Esophagus muscularis mucosa (tissue), 4 donors: ENCODE measurements around the gene ZC3H12C. TPM values are rescaled to one million over a fixed set of nuclear protein-coding genes. Genes with fewer than 3 reads are reported as not detected.

ENCODE experiments used
- DNase-seq: peaks from one replicate; pipeline ENCODE4 v3.0.0-alpha.2; 2017; ENCODE audit errors: extremely low spot score
- H3K27ac ChIP-seq, 4 donors: fragments of 200-600 bp; sonication (generic); replicated peaks in 1 of 4; 1 replicate in 3 of 4; 2 replicates in 1 of 4; pipeline ENCODE4 v1.5.1; 2016 to 2019; ENCODE audit warnings: mild to moderate bottlenecking in 1 of 4
- H3K27me3 ChIP-seq, 4 donors: fragments of 200-600 bp; sonication (generic); one replicate each; pipeline versions ENCODE4 v1.5.1 to v1.6.0; 2016 to 2019
- H3K36me3 ChIP-seq, 4 donors: fragments of 200-600 bp; sonication (generic); one replicate each; pipeline ENCODE4 v1.5.1; 2016 to 2019
- H3K4me1 ChIP-seq, 4 donors: fragments of 200-600 bp; sonication (generic); one replicate each; pipeline ENCODE4 v1.5.1; 2016 to 2019
- H3K4me3 ChIP-seq, 4 donors: fragments of 200-600 bp; sonication (generic); 1 replicate in 2 of 4; 2 replicates in 2 of 4; pipeline ENCODE4 v1.5.1; 2016 to 2019; ENCODE audit warnings: mild to moderate bottlenecking in 4 of 4, moderate library complexity in 1 of 4
- H3K9me3 ChIP-seq, 4 donors: fragments of 200-600 bp; sonication (generic); 1 replicate in 3 of 4; 2 replicates in 1 of 4; pipeline ENCODE4 v1.5.1; 2016 to 2019
- EP300 ChIP-seq: sonication (generic); formaldehyde crosslinking; IDR thresholded peaks from one replicate; pipeline ENCODE4 v1.6.1; 2017; ENCODE audit warnings: antibody characterized with exemption
- POLR2A ChIP-seq: fragments of 450-650 bp; IDR thresholded peaks from one replicate; pipeline ENCODE4 v1.6.1; 2017; ENCODE audit warnings: antibody characterized with exemption, moderate library complexity, mild to moderate bottlenecking, low read depth
- POLR2AphosphoS5 ChIP-seq, 2 donors: sonication (generic); formaldehyde crosslinking; IDR thresholded peaks; one replicate each; pipeline ENCODE4 v1.6.1; 2017; ENCODE audit warnings: antibody characterized with exemption in 2 of 2
- WGBS: methylation state at CpG from one replicate; pipeline ENCODE4 v1.1.5; 2018; 5-methylcytosine and 5-hydroxymethylcytosine counted together
- intact Hi-C: fragments of 100-400 bp; cut with DNase I; formaldehyde crosslinking; loops from one replicate; pipeline ENCODE4 v1.15.1; 2023
- total RNA-seq, 4 donors: library from RNA; depleted of rRNA; stranded (reverse); fragments of >200 nt; gene quantifications; one replicate each; pipeline versions ENCODE4 v1.1.0 to v1.2.1, GENCODE V29; 2016
- TF ChIP-seq, protein P1 (sequence below), 3 experiments: fragments of 200-600 bp in 2 of 3; fragments of 450-650 bp in 1 of 3; sonication (generic) in 2 of 3; IDR thresholded peaks; one replicate each; pipeline ENCODE4 v1.5.1; 2017 to 2019; ENCODE audit warnings: antibody characterized with exemption in 3 of 3, mild to moderate bottlenecking in 2 of 3, moderate library complexity in 1 of 3

Gene ZC3H12C
- total RNA-seq, 4 donors from 2014 or later, result 21.9 to 33.6 (median 24.4) TPM

DNA sequence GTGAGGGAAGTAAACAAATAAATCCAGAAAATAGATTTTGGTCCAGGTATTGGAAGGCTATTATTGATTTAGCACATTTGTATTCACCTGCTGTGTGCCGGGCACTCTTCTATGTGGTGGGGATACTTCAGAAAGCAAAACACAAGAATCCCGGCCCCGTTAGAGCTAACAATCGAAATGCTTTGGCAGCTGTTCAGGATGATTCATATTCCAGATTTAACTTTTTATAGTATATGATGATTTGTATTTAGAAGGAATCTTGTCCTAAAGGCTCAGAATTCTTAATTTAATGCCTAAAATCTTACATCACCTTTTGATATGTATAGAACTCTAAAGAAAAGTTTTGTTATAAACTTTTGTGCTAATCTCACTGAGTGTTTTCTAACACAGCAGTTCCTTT lies 28.0 kb downstream of the ZC3H12C start:
- intact Hi-C loops, result no loop called here

DNA sequence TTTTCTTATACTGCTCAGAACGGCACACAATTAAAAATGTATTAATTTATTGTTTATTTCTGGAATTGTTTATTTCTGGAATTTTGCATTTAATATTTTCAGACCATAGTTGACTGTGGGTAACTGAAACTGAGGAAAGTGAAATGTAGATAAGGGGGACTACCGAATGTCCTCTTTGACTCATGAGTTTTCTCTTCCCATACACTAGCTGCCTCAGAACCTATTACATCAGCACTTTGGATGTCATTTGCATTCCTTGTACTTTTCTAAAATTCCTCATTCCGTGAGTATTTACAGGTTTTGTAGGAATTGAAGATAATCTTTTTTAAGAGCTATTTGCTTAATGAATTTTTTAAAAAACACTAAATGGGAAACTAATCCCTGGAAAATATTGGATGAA lies 29.8 kb downstream of the ZC3H12C start:
- no peaks in the 10 kb centered on the region for H3K36me3 ChIP-seq
- WGBS, result 74% methylated on average over 3 of the region's 3 CpGs
- no peak for DNase-seq
- no peaks in the 10 kb centered on the region for H3K9me3 ChIP-seq
- H3K27ac ChIP-seq, result no peak overlapping the region
- peaks cover 6 to 45% (median 22%) of the 10 kb centered on the region in 4 donors for H3K4me1 ChIP-seq
- H3K4me3 ChIP-seq, result no peak overlapping the region
- TF ChIP-seq, protein P1, sequence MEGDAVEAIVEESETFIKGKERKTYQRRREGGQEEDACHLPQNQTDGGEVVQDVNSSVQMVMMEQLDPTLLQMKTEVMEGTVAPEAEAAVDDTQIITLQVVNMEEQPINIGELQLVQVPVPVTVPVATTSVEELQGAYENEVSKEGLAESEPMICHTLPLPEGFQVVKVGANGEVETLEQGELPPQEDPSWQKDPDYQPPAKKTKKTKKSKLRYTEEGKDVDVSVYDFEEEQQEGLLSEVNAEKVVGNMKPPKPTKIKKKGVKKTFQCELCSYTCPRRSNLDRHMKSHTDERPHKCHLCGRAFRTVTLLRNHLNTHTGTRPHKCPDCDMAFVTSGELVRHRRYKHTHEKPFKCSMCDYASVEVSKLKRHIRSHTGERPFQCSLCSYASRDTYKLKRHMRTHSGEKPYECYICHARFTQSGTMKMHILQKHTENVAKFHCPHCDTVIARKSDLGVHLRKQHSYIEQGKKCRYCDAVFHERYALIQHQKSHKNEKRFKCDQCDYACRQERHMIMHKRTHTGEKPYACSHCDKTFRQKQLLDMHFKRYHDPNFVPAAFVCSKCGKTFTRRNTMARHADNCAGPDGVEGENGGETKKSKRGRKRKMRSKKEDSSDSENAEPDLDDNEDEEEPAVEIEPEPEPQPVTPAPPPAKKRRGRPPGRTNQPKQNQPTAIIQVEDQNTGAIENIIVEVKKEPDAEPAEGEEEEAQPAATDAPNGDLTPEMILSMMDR (IDR thresholded peaks at IDR 0.05), result no peak
- no peak for TF ChIP-seq EP300
- no peak for TF ChIP-seq POLR2A
- no peak for TF ChIP-seq POLR2AphosphoS5 (IDR thresholded peaks at IDR 0.05)
- H3K27me3 ChIP-seq, result no peaks in the 10 kb centered on the region
- intact Hi-C loops, result no loop called here

More for the DNA sequence above, 28.0 kb downstream of the ZC3H12C start:
- no peak overlapping the region for H3K4me3 ChIP-seq
- no peak for DNase-seq
- TF ChIP-seq EP300 (no peak), POLR2AphosphoS5 (IDR thresholded peaks at IDR 0.05) (no peak), POLR2A (no peak)
- TF ChIP-seq, protein P1 (IDR thresholded peaks at IDR 0.05), result no peak
- no peaks in the 10 kb centered on the region for H3K36me3 ChIP-seq
- peaks cover 3 to 41% (median 19%) of the 10 kb centered on the region in 4 donors for H3K4me1 ChIP-seq
- H3K9me3 ChIP-seq, result no peaks in the 10 kb centered on the region
- WGBS, result 6% methylated on average over 4 of the region's 4 CpGs
- no peak overlapping the region for H3K27ac ChIP-seq
- no peaks in the 10 kb centered on the region for H3K27me3 ChIP-seq

DNA sequence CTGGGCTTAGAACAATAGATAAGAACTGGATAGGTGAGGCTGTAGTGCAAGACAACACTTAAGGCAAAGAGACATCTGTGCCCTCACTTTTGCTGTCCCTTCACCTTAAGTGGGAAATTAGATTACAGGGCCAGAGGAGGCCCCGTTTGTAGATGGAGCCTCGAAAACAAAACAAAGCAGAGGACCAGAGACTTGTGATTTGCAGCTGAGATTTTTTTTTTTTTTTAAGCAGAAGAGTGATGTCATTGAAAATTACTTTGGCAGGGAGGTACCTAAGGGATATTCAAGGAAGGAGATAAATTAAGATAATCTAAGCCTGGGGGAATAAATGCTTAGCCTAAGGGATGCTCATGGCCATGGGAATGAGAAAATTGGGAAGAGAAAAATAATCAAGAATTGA lies 31.4 kb downstream of the ZC3H12C start:
- Histone ChIP-seq H3K27ac (no peak overlapping the region), H3K36me3 (no peaks in the 10 kb centered on the region), H3K4me3 (no peak overlapping the region), H3K9me3 (no peaks in the 10 kb centered on the region), H3K27me3 (no peaks in the 10 kb centered on the region), H3K4me1 (peaks cover 6 to 51% (median 30%) of the 10 kb centered on the region in 4 donors)
- intact Hi-C loops, result no loop called here
- TF ChIP-seq POLR2A (no peak), POLR2AphosphoS5 (IDR thresholded peaks at IDR 0.05) (no peak), EP300 (no peak)
- TF ChIP-seq, protein P1 (IDR thresholded peaks at IDR 0.05), result no peak
- DNase-seq, result no peak
- 43% methylated on average over 2 of the region's 2 CpGs for WGBS

DNA sequence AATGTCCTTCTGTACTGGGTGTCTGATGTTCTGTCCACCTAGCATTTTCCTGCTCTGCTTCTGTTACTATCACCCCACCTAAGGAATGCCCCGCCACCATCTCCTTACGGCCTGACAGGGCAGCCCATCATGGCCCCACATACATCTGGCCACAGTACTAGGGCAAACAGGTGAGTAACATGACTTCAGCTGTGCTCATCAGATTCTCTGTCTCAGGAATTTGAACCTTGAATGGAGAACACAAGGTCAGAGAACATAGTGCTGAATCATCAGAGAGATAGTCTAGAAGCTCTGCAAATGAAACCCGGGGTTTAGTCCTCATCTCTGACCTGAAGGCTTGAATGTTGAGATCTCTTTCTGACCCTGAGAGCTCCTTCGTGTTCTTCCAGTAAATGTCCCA lies 32.4 kb downstream of the ZC3H12C start:
- Histone ChIP-seq H3K4me1 (peaks cover 8 to 40% (median 27%) of the 10 kb centered on the region in 4 donors), H3K36me3 (no peaks in the 10 kb centered on the region), H3K27ac (no peak overlapping the region), H3K9me3 (no peaks in the 10 kb centered on the region), H3K27me3 (no peaks in the 10 kb centered on the region), H3K4me3 (no peak overlapping the region)
- intact Hi-C loops, result no loop called here
- TF ChIP-seq POLR2AphosphoS5 (IDR thresholded peaks at IDR 0.05), result no peak
- no peak for TF ChIP-seq EP300
- TF ChIP-seq POLR2A, result no peak
- TF ChIP-seq, protein P1 (IDR thresholded peaks at IDR 0.05), result no peak
- 97% methylated on average over 4 of the region's 4 CpGs for WGBS
- no peak for DNase-seq

DNA sequence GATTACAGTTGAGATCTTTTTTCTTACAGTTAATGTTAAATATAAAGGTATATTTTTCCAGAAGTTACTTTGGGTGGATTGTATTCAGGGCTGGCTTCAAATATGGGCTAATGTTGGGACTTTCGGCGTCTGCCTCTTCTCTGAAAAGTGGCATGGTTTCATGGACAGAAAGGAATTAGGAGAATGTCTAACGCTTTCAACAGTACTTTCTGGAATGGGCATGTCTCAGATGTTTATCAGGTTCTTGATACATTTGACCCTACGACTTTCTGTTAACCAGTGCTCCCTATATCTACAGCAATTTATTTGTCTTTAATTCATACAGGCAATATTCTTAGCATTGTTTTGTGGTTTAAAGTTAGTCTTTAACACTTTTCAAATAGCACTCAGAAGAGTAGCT lies 33.7 kb downstream of the ZC3H12C start:
- Histone ChIP-seq H3K36me3 (no peaks in the 10 kb centered on the region), H3K4me3 (no peak overlapping the region), H3K9me3 (no peaks in the 10 kb centered on the region), H3K27ac (no peak overlapping the region), H3K27me3 (no peaks in the 10 kb centered on the region), H3K4me1 (peaks cover 6 to 27% (median 15%) of the 10 kb centered on the region in 4 donors)
- intact Hi-C loops, result no loop called here
- no peak for TF ChIP-seq EP300
- no peak for DNase-seq
- WGBS, result 89% methylated on average over 4 of the region's 4 CpGs
